Stimulated activated CD4-positive, alpha-beta T cell treated with anti-CD3 and anti-CD28 coated beads, Interleukin-4, amount 100 ng/mL, for 48 hours (primary cell): Measurements from ENCODE around the gene CELF2.

Source experiments
- DNase-seq, 2 donors: peaks; one replicate each; pipeline ENCODE4 v3.0.0-alpha.2; 2020; ENCODE audit warnings: low read depth in 2 of 2

The CELF2 gene

GRCh38 chr10:11194859-11195586, 177.4 kb downstream of the CELF2 start:
- no peak for DNase-seq

GRCh38 chr10:11195623-11196022, 178.0 kb downstream of the CELF2 start:
- DNase-seq = no peak

GRCh38 chr10:11197266-11197712, 179.6 kb downstream of the CELF2 start:
- no peak for DNase-seq

- no peak for DNase-seq
These were observed 180.2 kb downstream of the CELF2 start for GRCh38 chr10:11197878-11198277.

GRCh38 chr10:11201911-11202310, 184.2 kb downstream of the CELF2 start:
- no peak for DNase-seq

- no peak for DNase-seq
These were observed 186.8 kb downstream of the CELF2 start for GRCh38 chr10:11204351-11204942.

- DNase-seq = no peak
These were observed 187.5 kb downstream of the CELF2 start for GRCh38 chr10:11205030-11205772.

- DNase-seq = no peak
These were observed 189.2 kb downstream of the CELF2 start for GRCh38 chr10:11206676-11207559.

- DNase-seq = no peak
These were observed 189.8 kb downstream of the CELF2 start for GRCh38 chr10:11207560-11207844.

GRCh38 chr10:11208243-11208642, 190.6 kb downstream of the CELF2 start:
- DNase-seq = no peak

GRCh38 chr10:11208908-11209829, 191.5 kb downstream of the CELF2 start:
- DNase-seq = no peak

- no peak for DNase-seq
These were observed 192.1 kb downstream of the CELF2 start for GRCh38 chr10:11209830-11210181.

GRCh38 chr10:11210211-11210922, 192.7 kb downstream of the CELF2 start:
- no peak for DNase-seq

- no peak for DNase-seq
These were observed 194.8 kb downstream of the CELF2 start for GRCh38 chr10:11212288-11213085.

- DNase-seq = no peak
These were observed 195.5 kb downstream of the CELF2 start for GRCh38 chr10:11213137-11213536.

GRCh38 chr10:11214407-11214806, 196.7 kb downstream of the CELF2 start:
- DNase-seq = no peak

- no peak for DNase-seq
These were observed 197.8 kb downstream of the CELF2 start for GRCh38 chr10:11215471-11215870.

- no peak for DNase-seq
These were observed 199.8 kb downstream of the CELF2 start for GRCh38 chr10:11217521-11217920.

- no peak for DNase-seq
These were observed 200.7 kb downstream of the CELF2 start for GRCh38 chr10:11218395-11218794.

GRCh38 chr10:11219431-11219830, 201.8 kb downstream of the CELF2 start:
- no peak for DNase-seq
